Measurements from ENCODE around the gene CDC34. TPM values are rescaled to one million over a fixed set of nuclear protein-coding genes. Genes with fewer than 3 reads are reported as not detected.
A peak's percentile ranks its signal among the peaks of the same experiment; 100 is the strongest.

The CDC34 gene
- total and polyA plus RNA-seq, 7 donors, result 72.6 to 160 (median 107) TPM

DNA sequence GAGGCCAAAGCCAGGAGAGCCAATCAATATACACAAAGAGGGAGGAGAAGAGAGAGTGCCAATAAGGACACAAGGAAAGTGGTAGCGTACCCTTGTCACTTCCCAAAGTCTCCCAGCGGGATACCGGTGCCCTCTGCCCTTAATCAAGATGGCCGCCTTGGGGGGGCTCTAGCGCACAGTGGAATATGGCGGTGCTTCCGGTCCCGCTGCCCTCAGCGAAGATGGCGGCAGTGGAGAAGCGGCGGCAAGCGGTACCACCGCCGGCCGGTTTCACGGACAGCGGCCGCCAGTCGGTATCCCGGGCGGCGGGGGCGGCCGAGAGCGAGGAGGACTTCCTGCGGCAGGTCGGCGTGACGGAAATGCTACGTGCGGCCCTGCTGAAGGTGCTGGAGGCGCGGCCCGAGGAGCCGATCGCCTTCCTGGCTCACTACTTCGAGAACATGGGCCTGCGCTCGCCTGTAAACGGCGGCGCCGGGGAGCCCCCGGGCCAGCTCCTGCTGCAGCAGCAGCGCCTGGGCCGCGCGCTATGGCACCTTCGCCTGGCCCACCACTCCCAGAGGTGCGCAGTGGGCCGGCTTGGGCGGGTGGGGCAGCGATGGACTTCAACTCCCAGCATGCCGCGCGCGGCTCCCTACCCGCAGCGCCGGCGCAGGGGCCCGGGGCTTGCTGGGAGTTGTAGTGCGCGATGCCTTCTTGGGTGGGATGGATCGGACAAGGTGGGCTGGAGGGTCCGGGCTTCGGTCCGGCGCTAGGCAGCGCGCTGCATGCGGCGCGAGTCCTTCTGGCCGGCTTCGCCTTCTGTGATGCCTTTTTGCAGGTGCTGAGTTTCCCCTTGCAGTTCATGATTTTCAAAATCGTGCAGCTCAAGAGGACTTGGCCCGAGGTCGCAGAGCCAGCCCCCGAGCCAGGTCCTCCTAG, 24.0 kb upstream of the CDC34 start, which contains the start of gene TPGS1:
TSS of gene TPGS1 (plus strand) at position 212 of the 918 bp plus-strand sequence. CDS start at position 222, 10 bp downstream.
- DNase-seq, result peak; percentile 93 to 96
- Histone ChIP-seq H3K27me3 (ENCODE audit: insufficient read depth in 3 of 3, low read length in 2 of 3) (no peaks in the 10 kb centered on the region), H3K4me1 (peaks cover 14% of the 10 kb centered on the region), H3K27ac (peak within 1 kb of the TSS; percentile 97), H3K36me3 (ENCODE audit: insufficient read depth in 1 of 2, low read depth in 1 of 2) (peaks cover 0 to 7% of the 10 kb centered on the region in 2 donors), H3K4me3 (peak within 1 kb of the TSS; percentile 100), H3K9me3 (no peaks in the 10 kb centered on the region)
- 0 to 1% (median 1%) methylated on average over 68 to 81 of the region's 81 CpGs for WGBS, 3 donors
- TF ChIP-seq, protein P1, sequence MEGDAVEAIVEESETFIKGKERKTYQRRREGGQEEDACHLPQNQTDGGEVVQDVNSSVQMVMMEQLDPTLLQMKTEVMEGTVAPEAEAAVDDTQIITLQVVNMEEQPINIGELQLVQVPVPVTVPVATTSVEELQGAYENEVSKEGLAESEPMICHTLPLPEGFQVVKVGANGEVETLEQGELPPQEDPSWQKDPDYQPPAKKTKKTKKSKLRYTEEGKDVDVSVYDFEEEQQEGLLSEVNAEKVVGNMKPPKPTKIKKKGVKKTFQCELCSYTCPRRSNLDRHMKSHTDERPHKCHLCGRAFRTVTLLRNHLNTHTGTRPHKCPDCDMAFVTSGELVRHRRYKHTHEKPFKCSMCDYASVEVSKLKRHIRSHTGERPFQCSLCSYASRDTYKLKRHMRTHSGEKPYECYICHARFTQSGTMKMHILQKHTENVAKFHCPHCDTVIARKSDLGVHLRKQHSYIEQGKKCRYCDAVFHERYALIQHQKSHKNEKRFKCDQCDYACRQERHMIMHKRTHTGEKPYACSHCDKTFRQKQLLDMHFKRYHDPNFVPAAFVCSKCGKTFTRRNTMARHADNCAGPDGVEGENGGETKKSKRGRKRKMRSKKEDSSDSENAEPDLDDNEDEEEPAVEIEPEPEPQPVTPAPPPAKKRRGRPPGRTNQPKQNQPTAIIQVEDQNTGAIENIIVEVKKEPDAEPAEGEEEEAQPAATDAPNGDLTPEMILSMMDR (IDR thresholded peaks at IDR 0.05), result no peak
- peak; percentile 89 to 90 (median 89) for ATAC-seq
- intact Hi-C loops (cut with DNase I), result loop anchor here (2.0 kb wide), 2 partner anchors 21 to 23 kb away; partner anchors contain the start of gene CDC34 (in 1 of the 2)

DNA sequence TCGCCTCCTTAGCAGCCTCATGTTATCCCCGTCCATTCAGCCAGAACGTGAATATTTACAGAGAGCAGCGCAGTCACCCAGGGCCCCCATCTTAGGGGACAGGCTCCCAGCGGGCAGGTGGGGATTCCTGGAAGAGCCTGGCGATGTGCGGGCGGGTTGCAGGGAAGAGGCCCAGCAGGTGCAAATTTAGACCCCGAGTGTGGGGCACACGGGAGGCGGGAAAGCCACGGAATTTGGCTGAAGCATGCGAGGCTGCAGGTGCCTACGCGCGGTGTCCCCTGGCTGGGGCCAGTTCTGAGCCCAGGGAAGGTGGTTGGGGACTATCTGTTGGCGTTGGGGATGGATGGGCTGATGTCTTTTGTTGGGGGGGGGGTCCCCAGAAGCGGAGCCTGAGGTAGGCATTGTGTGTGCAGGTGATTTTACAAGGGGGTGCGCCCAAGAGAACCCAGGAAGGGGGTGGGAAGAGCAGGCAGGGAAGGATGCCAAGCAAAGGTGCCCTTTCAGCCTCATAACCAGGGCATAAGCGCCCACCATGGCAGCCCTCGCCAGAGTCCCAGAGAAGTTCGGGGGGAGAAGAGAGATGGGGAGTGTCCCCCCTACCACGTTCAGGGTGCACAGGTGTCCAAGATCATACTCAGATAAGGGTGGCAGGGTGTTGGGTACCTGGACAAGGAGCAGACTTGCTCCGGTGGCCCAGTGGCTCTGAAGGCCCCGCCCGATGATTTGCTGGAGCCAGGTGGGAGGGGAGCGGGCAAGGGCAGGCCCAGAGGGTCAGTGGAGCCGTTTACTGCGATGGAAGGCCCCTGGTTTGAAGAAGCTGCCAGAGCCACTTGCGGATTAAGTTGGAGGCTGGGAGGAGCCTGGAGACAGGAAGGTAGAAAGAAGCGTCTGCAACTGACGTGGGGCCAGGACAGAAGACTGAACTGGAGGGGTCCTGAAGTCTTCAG, 23.1 kb upstream of the CDC34 start:
- DNase-seq (no peak), ATAC-seq (no peak)
- H3K36me3 ChIP-seq (ENCODE audit: insufficient read depth in 1 of 2, low read depth in 1 of 2), result peaks cover 0 to 7% of the 10 kb centered on the region in 2 donors
- no peaks in the 10 kb centered on the region for H3K27me3 ChIP-seq (ENCODE audit: insufficient read depth in 3 of 3, low read length in 2 of 3)
- no peaks in the 10 kb centered on the region for H3K9me3 ChIP-seq
- H3K27ac ChIP-seq, result peak overlapping the region; percentile 97
- WGBS, 3 donors, result 55 to 56% (median 56%) methylated on average over 32 of the region's 32 CpGs
- TF ChIP-seq, protein P1 (IDR thresholded peaks at IDR 0.05), result no peak
- intact Hi-C loops (cut with DNase I), result loop anchor here (2.0 kb wide), 2 partner anchors 20 to 22 kb away; partner anchors contain the start of gene CDC34 (in 1 of the 2)
- H3K4me1 ChIP-seq, result peaks cover 14% of the 10 kb centered on the region
- peak overlapping the region; percentile 100 for H3K4me3 ChIP-seq

DNA sequence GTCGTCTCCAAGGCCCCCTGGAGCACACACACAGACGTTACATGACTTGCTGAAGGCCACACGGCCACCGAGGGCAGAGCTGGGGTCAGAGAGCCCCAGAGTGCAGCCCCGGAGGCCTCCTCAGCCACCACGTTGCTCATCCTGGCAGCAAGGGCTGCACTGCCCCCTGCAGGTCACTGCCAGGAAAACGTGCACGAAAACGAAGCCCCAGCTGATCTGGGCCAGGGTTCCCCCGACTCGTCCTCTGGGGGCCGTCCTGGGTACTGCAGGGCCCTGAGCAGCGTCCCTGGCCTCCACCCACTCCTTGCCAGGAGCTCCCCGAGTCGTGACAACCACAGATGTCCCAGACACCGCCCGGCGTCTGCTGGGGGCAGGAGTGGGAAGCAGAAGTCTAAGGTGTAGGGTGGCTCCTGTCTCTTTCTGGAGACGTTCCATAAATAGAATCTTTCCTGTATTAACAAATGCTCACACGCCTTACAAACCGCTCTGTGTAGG, 20.9 kb upstream of the CDC34 start:
- WGBS, 3 donors, result 19 to 33% (median 25%) methylated on average over 21 of the region's 21 CpGs
- H3K36me3 ChIP-seq (ENCODE audit: insufficient read depth in 1 of 2, low read depth in 1 of 2), result peaks cover 0 to 14% of the 10 kb centered on the region in 2 donors
- TF ChIP-seq, protein P1 (IDR thresholded peaks at IDR 0.05), result peak; percentile 82
- H3K4me3 ChIP-seq, result peak overlapping the region; percentile 27
- ATAC-seq, result peak in 3 of 4 donors; percentile 16 to 28 (median 24)
- H3K27ac ChIP-seq, result peak overlapping the region; percentile 70
- intact Hi-C loops (cut with DNase I), result no loop called here
- no peaks in the 10 kb centered on the region for H3K27me3 ChIP-seq (ENCODE audit: insufficient read depth in 3 of 3, low read length in 2 of 3)
- DNase-seq, result peak; percentile 84 to 89
- H3K9me3 ChIP-seq, result no peaks in the 10 kb centered on the region
- H3K4me1 ChIP-seq, result peaks cover 14% of the 10 kb centered on the region

DNA sequence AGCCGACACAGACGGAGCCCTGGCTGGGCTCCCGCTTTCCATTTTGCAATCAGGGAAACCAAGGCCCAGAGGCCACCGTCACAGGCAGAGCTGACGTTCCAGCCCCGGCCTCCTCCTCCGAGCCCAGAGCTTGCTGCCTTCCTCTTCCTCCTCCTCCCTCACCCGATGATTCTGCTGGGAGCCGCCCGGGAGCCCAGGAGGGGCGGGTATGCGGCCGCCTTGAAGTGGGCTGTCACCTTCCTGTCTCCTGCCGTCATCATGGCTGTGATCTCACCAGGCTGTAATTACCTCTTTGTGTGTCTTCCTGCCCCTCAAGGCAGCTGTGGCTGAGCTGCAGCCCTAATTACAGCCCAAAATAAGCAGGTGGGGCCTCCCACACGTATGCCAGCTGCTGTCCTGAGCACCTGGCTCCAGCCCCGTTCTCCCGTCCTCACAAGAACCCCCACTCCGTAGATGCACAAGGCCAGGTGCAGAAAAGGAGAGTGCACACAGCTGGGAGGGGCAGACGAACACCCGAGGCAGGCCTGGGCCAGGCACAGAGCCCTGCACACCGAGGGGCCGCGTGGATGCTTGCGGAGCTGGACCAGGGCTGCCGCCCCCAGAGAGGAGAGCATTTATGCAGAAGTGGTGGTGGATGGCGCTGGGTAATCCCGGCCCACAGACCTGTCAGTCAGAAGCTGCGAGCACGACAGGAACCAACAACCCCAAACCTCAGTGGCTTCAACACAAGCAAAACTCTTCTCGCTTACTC, 20.3 kb upstream of the CDC34 start:
- DNase-seq, result peak in 1 of 2 donors; percentile 65
- Histone ChIP-seq H3K27ac (peak overlapping the region; percentile 70), H3K9me3 (no peaks in the 10 kb centered on the region), H3K27me3 (ENCODE audit: insufficient read depth in 3 of 3, low read length in 2 of 3) (no peaks in the 10 kb centered on the region), H3K36me3 (ENCODE audit: insufficient read depth in 1 of 2, low read depth in 1 of 2) (peaks cover 0 to 14% of the 10 kb centered on the region in 2 donors), H3K4me3 (peak overlapping the region; percentile 27), H3K4me1 (peaks cover 13% of the 10 kb centered on the region)
- TF ChIP-seq, protein P1 (IDR thresholded peaks at IDR 0.05), result no peak
- 45 to 55% (median 50%) methylated on average over 30 of the region's 30 CpGs for WGBS, 3 donors
- intact Hi-C loops (cut with DNase I), result no loop called here
- no peak for ATAC-seq

Data from psoas muscle (tissue), 8 donors.